CD4-positive, alpha-beta T cell treated with Interleukin-6 for 4 hours (primary cell): ENCODE results near the gene PEX14.
"Not testable (repeated sequence)": the region's sequence is repeated elsewhere in the genome, so short reads cannot be mapped to it uniquely, and the experiment has no call there.

Source experiments
- DNase-seq: peaks from one replicate; pipeline ENCODE4 v3.0.0-alpha.2; 2020; ENCODE audit warnings: mixed read lengths

The PEX14 gene

GRCh38 chr1:10497109-10497508 lies 22.4 kb downstream of the PEX14 start:
- no peak for DNase-seq

GRCh38 chr1:10498231-10498630 lies 23.5 kb downstream of the PEX14 start:
- DNase-seq, result no peak

GRCh38 chr1:10502206-10502605 lies 27.5 kb downstream of the PEX14 start:
- DNase-seq, result no peak

- no peak for DNase-seq
These were observed 29.5 kb downstream of the PEX14 start for GRCh38 chr1:10504249-10504648.

- not testable (repeated sequence) for DNase-seq
These were observed 31.4 kb downstream of the PEX14 start for GRCh38 chr1:10506046-10506676.

- no peak for DNase-seq
These were observed 31.9 kb downstream of the PEX14 start for GRCh38 chr1:10506677-10507047.

GRCh38 chr1:10507111-10507879 lies 32.5 kb downstream of the PEX14 start:
- peak; percentile 71 for DNase-seq

GRCh38 chr1:10508511-10508951 lies 33.8 kb downstream of the PEX14 start:
- no peak for DNase-seq

GRCh38 chr1:10509809-10510509 lies 35.2 kb downstream of the PEX14 start:
- DNase-seq, result no peak

GRCh38 chr1:10510520-10511493 lies 36.1 kb downstream of the PEX14 start:
- DNase-seq, result peak; percentile 83

- no peak for DNase-seq
These were observed 36.7 kb downstream of the PEX14 start for GRCh38 chr1:10511494-10511885.

GRCh38 chr1:10513199-10513598 lies 38.4 kb downstream of the PEX14 start:
- DNase-seq, result no peak

GRCh38 chr1:10514490-10515235 lies 39.9 kb downstream of the PEX14 start:
- DNase-seq, result peak; percentile 42

- DNase-seq, result peak; percentile 33
These were observed 40.7 kb downstream of the PEX14 start for GRCh38 chr1:10515301-10515975.

GRCh38 chr1:10515976-10516750 lies 41.4 kb downstream of the PEX14 start:
- no peak for DNase-seq

- no peak for DNase-seq
These were observed 42.4 kb downstream of the PEX14 start for GRCh38 chr1:10516925-10517676.

- no peak for DNase-seq
These were observed 42.9 kb downstream of the PEX14 start for GRCh38 chr1:10517677-10517982.

- DNase-seq, result no peak
These were observed 44.3 kb downstream of the PEX14 start for GRCh38 chr1:10519016-10519417.

GRCh38 chr1:10520497-10520896 lies 45.7 kb downstream of the PEX14 start:
- DNase-seq, result no peak

- DNase-seq, result no peak
These were observed 46.2 kb downstream of the PEX14 start for GRCh38 chr1:10520952-10521351.
